ENCODE data around the gene FAM163B.

Gene FAM163B

GRCh38 chr9:133597316-133597957, 11.8 kb downstream of the FAM163B start:
- no peak for FAIRE-seq

- no peak for FAIRE-seq
Measured at GRCh38 chr9:133595910-133596309, 13.3 kb downstream of the FAM163B start.

- no peak for FAIRE-seq
Measured at GRCh38 chr9:133594310-133594709, 14.9 kb downstream of the FAM163B start.

GRCh38 chr9:133593587-133594253, 15.5 kb downstream of the FAM163B start:
- FAIRE-seq = no peak

GRCh38 chr9:133592731-133593409, 16.3 kb downstream of the FAM163B start:
- FAIRE-seq = no peak

- no peak for FAIRE-seq
Measured at GRCh38 chr9:133591985-133592384, 17.2 kb downstream of the FAM163B start.

GRCh38 chr9:133591116-133591910, 17.9 kb downstream of the FAM163B start:
- no peak for FAIRE-seq

- FAIRE-seq = no peak
Measured at GRCh38 chr9:133590231-133590855, 18.8 kb downstream of the FAM163B start.

GRCh38 chr9:133589454-133590227, 19.5 kb downstream of the FAM163B start:
- FAIRE-seq = no peak

GRCh38 chr9:133587466-133587865, 21.7 kb downstream of the FAM163B start:
- no peak for FAIRE-seq

- FAIRE-seq = no peak
Measured at GRCh38 chr9:133587051-133587450, 22.1 kb downstream of the FAM163B start.

GRCh38 chr9:133585481-133586351, 23.5 kb downstream of the FAM163B start:
- FAIRE-seq = no peak

GRCh38 chr9:133584559-133585476, 24.4 kb downstream of the FAM163B start:
- no peak for FAIRE-seq

GRCh38 chr9:133584167-133584558, 25.0 kb downstream of the FAM163B start:
- FAIRE-seq = no peak

- FAIRE-seq = no peak
Measured at GRCh38 chr9:133583586-133583985, 25.6 kb downstream of the FAM163B start.

GRCh38 chr9:133583111-133583510, 26.1 kb downstream of the FAM163B start:
- no peak for FAIRE-seq

- no peak for FAIRE-seq
Measured at GRCh38 chr9:133582501-133583045, 26.6 kb downstream of the FAM163B start.

- FAIRE-seq = no peak
Measured at GRCh38 chr9:133581513-133582343, 27.5 kb downstream of the FAM163B start.

GRCh38 chr9:133581011-133581410, 28.2 kb downstream of the FAM163B start:
- FAIRE-seq = no peak
